KMS-11 (cell line): ENCODE measurements around the gene ATP2C1.

Experiments used
- H2AFZ ChIP-seq: fragments of 200-600 bp; sonication (generic); 2 replicates; pipeline ENCODE4 v1.6.1; 2016; ENCODE audit warnings: antibody characterized with exemption, mixed run types, low read depth
- H3K27ac ChIP-seq: fragments of 200-600 bp; sonication (generic); 2 replicates; pipeline ENCODE4 v1.6.1; 2016; ENCODE audit warnings: mild to moderate bottlenecking, mixed run types
- H3K27me3 ChIP-seq: fragments of 200-600 bp; sonication (generic); 2 replicates; pipeline ENCODE4 v1.6.1; 2017; ENCODE audit warnings: mild to moderate bottlenecking, low read depth, mixed run types, moderate library complexity; ENCODE audit not compliant: insufficient read depth
- H3K36me3 ChIP-seq: fragments of 200-600 bp; sonication (generic); 2 replicates; pipeline ENCODE4 v1.6.1; 2017; ENCODE audit warnings: mild to moderate bottlenecking, mixed run types; ENCODE audit not compliant: insufficient read depth
- H3K4me1 ChIP-seq: fragments of 200-600 bp; sonication (generic); 2 replicates; pipeline ENCODE4 v1.6.1; 2016; ENCODE audit warnings: mild to moderate bottlenecking, low read depth, mixed run types; ENCODE audit not compliant: poor library complexity, severe bottlenecking
- H3K4me2 ChIP-seq: fragments of 200-600 bp; sonication (generic); 2 replicates; pipeline ENCODE4 v1.7.0; 2016; ENCODE audit warnings: mild to moderate bottlenecking, mixed run types
- H3K4me3 ChIP-seq: fragments of 200-600 bp; sonication (generic); IDR thresholded peaks from 2 replicates; pipeline ENCODE4 v1.6.1; 2017; ENCODE audit warnings: low read depth, low read length, mixed read lengths; ENCODE audit not compliant: insufficient read depth
- H3K79me2 ChIP-seq: fragments of 200-600 bp; sonication (generic); 2 replicates; pipeline ENCODE4 v1.6.1; 2016; ENCODE audit warnings: low read depth, mixed run types; ENCODE audit not compliant: insufficient read depth
- H3K9ac ChIP-seq: fragments of 200-600 bp; sonication (generic); 2 replicates; pipeline ENCODE4 v1.6.1; 2016; ENCODE audit warnings: mild to moderate bottlenecking, mixed run types
- H4K20me1 ChIP-seq: fragments of 200-600 bp; sonication (generic); 2 replicates; pipeline ENCODE4 v1.6.1; 2016; ENCODE audit warnings: mild to moderate bottlenecking, mixed run types; ENCODE audit not compliant: insufficient read depth
- TF ChIP-seq, protein P1 (sequence below): fragments of 200-600 bp; sonication (generic); conservative IDR thresholded peaks from 2 replicates; pipeline ENCODE4 v1.6.1; 2017; ENCODE audit warnings: low read depth, mild to moderate bottlenecking, antibody characterized with exemption, low read length, moderate library complexity, mixed read lengths

ATP2C1 gene

GRCh38 chr3:130950124-130950523 is 56.2 kb downstream of the ATP2C1 start:
- Histone ChIP-seq H4K20me1 (no peaks in the 10 kb centered on the region), H3K27ac (no peak overlapping the region), H3K4me3 (no peak overlapping the region), H3K27me3 (no peaks in the 10 kb centered on the region), H3K4me1 (peaks cover 38% of the 10 kb centered on the region), H3K79me2 (no peaks in the 10 kb centered on the region; the same call in 1 of the 2 replicates), H2AFZ (no peak overlapping the region), H3K9ac (no peak overlapping the region), H3K36me3 (peaks cover 8% of the 10 kb centered on the region; the same call in 1 of the 2 replicates), H3K4me2 (no peak overlapping the region)
- TF ChIP-seq, protein P1, sequence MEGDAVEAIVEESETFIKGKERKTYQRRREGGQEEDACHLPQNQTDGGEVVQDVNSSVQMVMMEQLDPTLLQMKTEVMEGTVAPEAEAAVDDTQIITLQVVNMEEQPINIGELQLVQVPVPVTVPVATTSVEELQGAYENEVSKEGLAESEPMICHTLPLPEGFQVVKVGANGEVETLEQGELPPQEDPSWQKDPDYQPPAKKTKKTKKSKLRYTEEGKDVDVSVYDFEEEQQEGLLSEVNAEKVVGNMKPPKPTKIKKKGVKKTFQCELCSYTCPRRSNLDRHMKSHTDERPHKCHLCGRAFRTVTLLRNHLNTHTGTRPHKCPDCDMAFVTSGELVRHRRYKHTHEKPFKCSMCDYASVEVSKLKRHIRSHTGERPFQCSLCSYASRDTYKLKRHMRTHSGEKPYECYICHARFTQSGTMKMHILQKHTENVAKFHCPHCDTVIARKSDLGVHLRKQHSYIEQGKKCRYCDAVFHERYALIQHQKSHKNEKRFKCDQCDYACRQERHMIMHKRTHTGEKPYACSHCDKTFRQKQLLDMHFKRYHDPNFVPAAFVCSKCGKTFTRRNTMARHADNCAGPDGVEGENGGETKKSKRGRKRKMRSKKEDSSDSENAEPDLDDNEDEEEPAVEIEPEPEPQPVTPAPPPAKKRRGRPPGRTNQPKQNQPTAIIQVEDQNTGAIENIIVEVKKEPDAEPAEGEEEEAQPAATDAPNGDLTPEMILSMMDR: no peak

GRCh38 chr3:130950641-130951040 is 56.8 kb downstream of the ATP2C1 start:
- Histone ChIP-seq H3K36me3 (peaks cover 11% of the 10 kb centered on the region; the same call in 1 of the 2 replicates), H3K79me2 (no peaks in the 10 kb centered on the region; the same call in 1 of the 2 replicates), H3K9ac (no peak overlapping the region), H3K4me3 (no peak overlapping the region), H3K27ac (no peak overlapping the region), H4K20me1 (no peaks in the 10 kb centered on the region), H3K4me2 (no peak overlapping the region), H3K27me3 (no peaks in the 10 kb centered on the region), H2AFZ (no peak overlapping the region), H3K4me1 (peaks cover 38% of the 10 kb centered on the region)
- TF ChIP-seq, protein P1: no peak

DNA sequence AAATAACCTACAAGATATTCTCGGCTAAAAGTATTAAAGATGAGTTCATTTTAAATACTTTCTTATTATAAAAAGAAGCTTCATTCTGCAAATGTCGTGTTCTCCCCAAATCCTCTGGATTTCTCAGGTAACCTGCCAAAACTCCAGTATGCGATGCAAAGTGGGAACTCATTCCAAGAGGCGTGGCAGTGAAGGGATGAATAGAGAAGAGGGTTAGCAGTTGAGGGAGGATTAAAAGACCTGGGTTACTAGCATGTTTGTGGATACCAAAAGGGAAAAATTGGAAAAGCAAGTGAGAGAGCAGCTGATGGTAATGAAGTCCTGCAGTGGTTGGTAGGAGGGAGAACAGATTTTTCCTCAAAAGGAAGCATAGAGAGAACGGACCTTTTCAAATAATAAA is 61.6 kb downstream of the ATP2C1 start:
- TF ChIP-seq, protein P1: no peak
- H3K79me2 ChIP-seq: no peaks in the 10 kb centered on the region
- peaks cover 22% of the 10 kb centered on the region for H3K4me1 ChIP-seq
- no peak overlapping the region for H2AFZ ChIP-seq
- no peaks in the 10 kb centered on the region for H3K27me3 ChIP-seq
- peaks cover 24% of the 10 kb centered on the region for H3K36me3 ChIP-seq
- H3K4me3 ChIP-seq: no peak overlapping the region
- no peak overlapping the region for H3K27ac ChIP-seq
- H3K4me2 ChIP-seq: no peak overlapping the region
- H4K20me1 ChIP-seq: no peaks in the 10 kb centered on the region
- no peak overlapping the region for H3K9ac ChIP-seq

GRCh38 chr3:130956281-130956680 is 62.4 kb downstream of the ATP2C1 start:
- no peak overlapping the region for H3K4me3 ChIP-seq
- H3K4me2 ChIP-seq: no peak overlapping the region
- H3K79me2 ChIP-seq: no peaks in the 10 kb centered on the region
- peaks cover 28% of the 10 kb centered on the region for H3K36me3 ChIP-seq
- no peaks in the 10 kb centered on the region for H4K20me1 ChIP-seq
- H3K27me3 ChIP-seq: no peaks in the 10 kb centered on the region
- peaks cover 14% of the 10 kb centered on the region for H3K4me1 ChIP-seq
- H3K27ac ChIP-seq: no peak overlapping the region
- H2AFZ ChIP-seq: no peak overlapping the region
- TF ChIP-seq, protein P1: no peak
- no peak overlapping the region for H3K9ac ChIP-seq
